A549 (cell line): ENCODE data around the gene TMEM19.

Experiments
- HOXA7 ChIP-seq: fragments of 250-450 bp; sonication (Bioruptor Pico); IDR thresholded peaks from 2 replicates; pipeline ENCODE4 v1.5.0; 2020; ENCODE audit warnings: mild to moderate bottlenecking, moderate library complexity
- NR3C1 ChIP-seq: fragments of >200 bp; sonication (Bioruptor Twin); formaldehyde crosslinking; IDR thresholded peaks from 3 replicates; pipeline ENCODE4 v1.6.1; 2017
- USF2 ChIP-seq: fragments of 450-650 bp; IDR thresholded peaks from 2 replicates; pipeline ENCODE4 v1.6.1; 2014; ENCODE audit warnings: antibody characterized with exemption

GRCh38 chr12:71694099-71694820 lies 8.4 kb downstream of the TMEM19 start:
- TF ChIP-seq HOXA7 (CRISPR knock-in tag) (no peak), USF2 (no peak), NR3C1 (no peak)
